Activated CD4-positive, alpha-beta T cell treated with anti-CD3 and anti-CD28 coated beads for 36 hours (primary cell): ENCODE data around the gene STARD3. TPM values are rescaled to one million over a fixed set of nuclear protein-coding genes. Genes with fewer than 3 reads are reported as not detected.

Experiments
- ATAC-seq: fragments of 200-7000 bp; cut with Tn5 transposase; one replicate; pipeline ENCODE4 v1.10.0; 2021; ENCODE audit warnings: mild to moderate bottlenecking, moderate library complexity
- CTCF ChIA-PET: fragments of 350-600 bp; sonication (Branson Sonifier 250); formaldehyde crosslinking; loops from one replicate; lab custom pipeline; 2021; ENCODE audit warnings: antibody characterized with exemption; lab: Charles Lee
- POLR2A ChIA-PET: fragments of 350-600 bp; sonication (Branson Sonifier 250); formaldehyde crosslinking; loops from one replicate; lab custom pipeline; 2021; ENCODE audit warnings: antibody characterized with exemption, inconsistent platforms; lab: Charles Lee
- DNase-seq: peaks from one replicate; pipeline ENCODE4 v3.0.0-alpha.2; 2020
- H3K27ac Mint-ChIP-seq: one replicate; pipeline ENCODE4 v1.8.0; 2021; ENCODE audit warnings: mixed read lengths
- H3K27me3 Mint-ChIP-seq: one replicate; pipeline ENCODE4 v1.8.0; 2021; ENCODE audit warnings: mixed read lengths
- H3K36me3 Mint-ChIP-seq: one replicate; pipeline ENCODE4 v1.8.0; 2021; ENCODE audit warnings: low read depth, mixed read lengths
- H3K4me1 Mint-ChIP-seq: one replicate; pipeline ENCODE4 v1.8.0; 2021; ENCODE audit warnings: mixed read lengths
- H3K4me3 Mint-ChIP-seq: one replicate; pipeline ENCODE4 v1.8.0; 2021; ENCODE audit warnings: mild to moderate bottlenecking, moderate library complexity, mixed read lengths
- H3K9me3 Mint-ChIP-seq: one replicate; pipeline ENCODE4 v1.8.0; 2021; ENCODE audit warnings: low read depth, mixed read lengths
- intact Hi-C, 2 experiments: fragments of 100-400 bp; cut with DNase I in 1 of 2; cut with micrococcal nuclease in 1 of 2; formaldehyde crosslinking; loops; one replicate each; pipeline versions ENCODE4 v1.14.2 to v1.15.1; 2022 to 2024; cut with DNase I, micrococcal nuclease
- total RNA-seq, 2 experiments: library from RNA; stranded (reverse); gene quantifications; one replicate each; pipeline ENCODE4 v1.2.3, GENCODE V29; 2021

The STARD3 gene
- total RNA-seq, 2 experiments from 2014 or later = 46.8 to 77.9 TPM

DNA sequence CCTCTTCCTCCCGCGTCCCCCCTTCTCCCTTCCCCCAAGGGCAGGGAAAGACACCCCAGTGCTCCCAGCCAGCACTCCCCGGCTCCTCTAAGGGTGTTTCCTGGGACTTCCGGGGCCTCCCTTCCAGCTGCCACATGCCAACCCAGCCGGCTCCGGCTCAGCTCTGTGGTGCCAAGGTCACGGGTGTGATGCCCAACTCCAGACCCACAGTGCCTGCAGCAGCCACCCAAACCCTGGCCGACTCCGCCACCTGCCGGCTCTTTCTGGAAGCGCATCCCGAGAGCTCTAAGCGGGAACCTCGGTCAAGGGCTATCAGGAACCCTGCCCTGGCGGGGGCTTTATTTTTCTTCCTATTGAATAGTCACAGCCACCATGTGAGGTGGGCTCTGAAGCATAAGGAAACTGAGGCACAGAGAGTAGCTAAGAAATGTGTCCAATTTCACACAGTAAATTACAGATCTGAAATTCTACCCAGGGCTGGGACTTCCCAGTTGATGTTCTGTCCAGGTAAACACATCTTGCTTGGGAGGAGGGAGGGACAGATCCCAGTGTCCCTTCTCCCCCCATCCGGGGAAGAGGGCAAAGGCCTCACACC lies 13.5 kb upstream of the STARD3 start:
- Mint-ChIP-seq H3K4me3 (peak overlapping the region; percentile 8), H3K27ac (no peak overlapping the region), H3K4me1 (peaks cover 27% of the 10 kb centered on the region), H3K36me3 (no peaks in the 10 kb centered on the region), H3K9me3 (no peaks in the 10 kb centered on the region), H3K27me3 (peaks cover 27% of the 10 kb centered on the region)
- POLR2A ChIA-PET = interaction anchor here (0.7 to 1.5 kb wide), 3 partner anchors 31 to 240 kb away, joined by 3 to 5 read pairs (median 3); partner anchors contain the start of gene IKZF3
- CTCF ChIA-PET = interaction anchor here (0.6 to 10.2 kb wide), 44 partner anchors 9 to 418 kb away, joined by 3 to 181 read pairs (median 4); partner anchors contain the start of genes MIEN1, PNMT and STARD3
- ATAC-seq (peak; percentile 47), DNase-seq (peak; percentile 93)
- intact Hi-C loops = loop anchor here (1.0 to 10.0 kb wide), 5 partner anchors 75 to 419 kb away; partner anchors contain the start of genes IKZF3 (in 1 of the 2) and RPL19 (in 1 of the 2)

DNA sequence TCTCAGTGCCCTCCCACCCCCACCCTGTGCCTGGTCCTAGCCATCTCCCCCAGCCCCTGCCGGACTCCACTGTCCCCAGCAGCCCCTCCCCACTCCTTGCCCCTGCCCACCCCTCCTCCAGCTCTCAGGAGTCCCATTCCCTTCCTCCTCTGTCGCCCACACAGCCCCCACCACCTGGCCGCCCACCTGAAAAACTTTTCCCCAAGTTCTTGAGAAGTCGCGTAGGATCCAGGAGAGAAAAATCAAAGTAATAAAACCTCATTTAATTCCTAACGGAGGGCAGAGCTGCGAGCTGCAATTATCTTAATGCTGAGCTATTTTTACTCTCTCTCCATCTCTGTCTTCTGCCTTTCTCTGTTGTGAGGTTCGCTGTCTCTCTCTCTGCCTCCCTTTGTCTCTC lies 12.6 kb upstream of the STARD3 start:
- ATAC-seq (no peak), DNase-seq (no peak)
- CTCF ChIA-PET = interaction anchor here (0.9 to 10.2 kb wide), 13 partner anchors 9 to 419 kb away, joined by 3 to 181 read pairs (median 4); partner anchors contain the start of gene STARD3
- intact Hi-C loops = loop anchor here (5.0 to 10.0 kb wide), 3 partner anchors 238 to 420 kb away; partner anchors contain the start of genes IKZF3 (in 1 of the 2) and RPL19 (in 1 of the 2)
- POLR2A ChIA-PET = no interaction called here
- Mint-ChIP-seq H3K4me1 (peaks cover 27% of the 10 kb centered on the region), H3K36me3 (no peaks in the 10 kb centered on the region), H3K9me3 (no peaks in the 10 kb centered on the region), H3K4me3 (no peak overlapping the region), H3K27me3 (peaks cover 30% of the 10 kb centered on the region), H3K27ac (no peak overlapping the region)

DNA sequence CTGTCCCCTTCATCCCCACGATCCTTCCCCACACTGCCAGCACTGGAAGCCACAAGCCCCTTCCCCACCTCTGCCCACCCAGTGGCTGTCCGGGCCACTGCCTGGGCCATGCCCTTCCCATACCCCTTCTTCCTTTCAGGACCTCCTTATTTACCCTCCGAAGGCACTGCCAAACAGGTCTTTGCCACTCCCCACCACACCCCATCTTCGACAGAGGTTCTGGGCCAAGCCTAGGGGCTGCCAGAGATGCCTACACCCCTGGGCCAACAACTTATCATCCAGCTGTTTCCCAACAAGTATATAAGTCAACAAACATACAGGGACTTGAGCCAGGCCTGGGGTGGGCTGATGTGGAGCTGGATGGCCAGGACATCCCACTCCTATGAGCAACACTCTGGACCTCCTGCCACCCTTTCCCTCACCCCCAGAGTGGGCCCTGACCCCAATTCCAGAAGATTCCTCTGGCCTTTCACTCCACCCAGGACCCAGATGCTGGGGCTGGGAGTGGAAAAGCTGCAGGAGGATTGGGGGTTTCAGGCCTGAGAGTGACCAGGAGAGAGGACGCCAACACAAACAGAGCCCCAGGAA lies 11.7 kb upstream of the STARD3 start:
- Mint-ChIP-seq H3K4me1 (peaks cover 27% of the 10 kb centered on the region), H3K27ac (no peak overlapping the region), H3K9me3 (no peaks in the 10 kb centered on the region), H3K4me3 (no peak overlapping the region), H3K27me3 (peaks cover 31% of the 10 kb centered on the region), H3K36me3 (no peaks in the 10 kb centered on the region)
- DNase-seq (no peak), ATAC-seq (no peak)
- CTCF ChIA-PET = interaction anchor here (0.6 to 10.2 kb wide), 15 partner anchors 10 to 470 kb away, joined by 3 to 181 read pairs (median 4); partner anchors contain the start of genes PGAP3 and STARD3
- intact Hi-C loops = loop anchor here in 1 of 2 experiments (10.0 kb wide), 1 partner anchor 420 kb away; the partner anchor contains the start of gene RPL19
- POLR2A ChIA-PET = interaction anchor here (0.6 kb wide), 1 partner anchor 49 kb away, joined by 3 read pairs; no protein-coding TSS in a partner anchor

DNA sequence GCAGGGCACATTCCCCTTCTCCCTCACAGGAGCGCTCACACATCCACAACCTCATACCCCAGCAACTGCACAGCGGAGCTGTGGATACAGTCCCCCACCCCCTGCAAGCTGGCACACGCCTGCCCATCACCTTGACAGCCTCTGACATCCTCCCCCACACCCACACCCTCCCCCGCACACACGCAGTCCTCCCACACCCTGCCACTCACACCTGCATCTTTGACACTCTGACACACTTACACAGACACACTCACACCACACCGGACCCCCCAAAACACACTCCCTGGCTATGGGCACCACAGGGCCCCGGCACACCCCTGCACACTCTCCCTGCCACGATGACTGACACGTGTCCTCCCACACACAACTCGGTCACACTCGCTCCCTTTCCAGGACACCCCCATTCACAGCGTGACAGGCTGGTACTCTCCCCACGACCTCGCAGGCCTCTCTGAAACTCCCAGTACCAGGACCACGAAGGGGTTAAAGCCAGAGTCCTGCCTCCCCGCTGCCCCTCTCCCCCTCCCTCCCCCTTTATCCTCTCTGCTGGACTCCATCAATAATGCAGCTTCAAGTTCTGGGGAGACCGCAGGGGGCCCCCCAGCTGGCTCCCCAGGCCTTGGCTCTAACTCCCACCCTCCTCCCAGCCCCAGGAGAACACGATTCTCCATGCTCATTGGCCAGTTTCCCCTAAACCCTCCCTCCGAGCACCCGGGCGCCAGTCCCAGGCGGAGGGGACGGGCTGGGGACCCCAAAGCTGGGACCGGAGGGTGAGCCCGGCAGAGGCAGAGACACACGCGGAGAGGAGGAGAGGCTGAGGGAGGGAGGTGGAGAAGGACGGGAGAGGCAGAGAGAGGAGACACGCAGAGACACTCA lies 10.5 kb upstream of the STARD3 start, which contains the start of gene PPP1R1B:
TSS of gene PPP1R1B (plus strand) at position 782 of the 876 bp plus-strand sequence. CDS start 441 bp downstream, outside the sequence.
- H3K27me3 Mint-ChIP-seq = peaks cover 35% of the 10 kb centered on the region
- no peak within 1 kb of the TSS for H3K27ac Mint-ChIP-seq
- ChIA-PET CTCF (interaction anchor here (0.5 to 10.2 kb wide), 7 partner anchors 9 to 468 kb away, joined by 3 to 181 read pairs (median 3); partner anchors contain the start of genes PGAP3 and STARD3), POLR2A (no interaction called here)
- H3K36me3 Mint-ChIP-seq = no peaks in the 10 kb centered on the region
- no peaks in the 10 kb centered on the region for H3K9me3 Mint-ChIP-seq
- DNase-seq = peak; percentile 57
- intact Hi-C loops = loop anchor here in 1 of 2 experiments (10.0 kb wide), 1 partner anchor 422 kb away; the partner anchor contains the start of gene RPL19
- peaks cover 32% of the 10 kb centered on the region for H3K4me1 Mint-ChIP-seq
- peak within 1 kb of the TSS; percentile 50 for H3K4me3 Mint-ChIP-seq
- peak; percentile 5 for ATAC-seq

DNA sequence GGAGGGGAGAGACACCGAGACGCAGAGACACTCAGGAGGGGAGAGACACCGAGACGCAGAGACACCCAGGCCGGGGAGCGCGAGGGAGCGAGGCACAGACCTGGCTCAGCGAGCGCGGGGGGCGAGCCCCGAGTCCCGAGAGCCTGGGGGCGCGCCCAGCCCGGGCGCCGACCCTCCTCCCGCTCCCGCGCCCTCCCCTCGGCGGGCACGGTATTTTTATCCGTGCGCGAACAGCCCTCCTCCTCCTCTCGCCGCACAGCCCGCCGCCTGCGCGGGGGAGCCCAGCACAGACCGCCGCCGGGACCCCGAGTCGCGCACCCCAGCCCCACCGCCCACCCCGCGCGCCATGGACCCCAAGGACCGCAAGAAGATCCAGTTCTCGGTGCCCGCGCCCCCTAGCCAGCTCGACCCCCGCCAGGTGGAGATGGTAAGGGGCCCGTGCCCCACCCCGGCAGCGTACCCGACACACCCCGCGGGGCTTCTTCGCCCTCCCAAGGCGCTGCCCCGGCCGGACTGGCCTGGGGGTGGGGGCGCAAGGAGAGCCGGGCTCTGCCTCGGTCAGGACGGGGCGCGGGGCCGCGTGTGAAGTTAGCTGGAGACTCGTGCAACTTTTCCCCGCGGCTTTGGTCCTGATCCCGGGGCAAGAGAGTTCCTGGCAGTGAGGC lies 9.8 kb upstream of the STARD3 start:
- H3K4me1 Mint-ChIP-seq = peaks cover 32% of the 10 kb centered on the region
- H3K27me3 Mint-ChIP-seq = peaks cover 36% of the 10 kb centered on the region
- intact Hi-C loops = loop anchor here in 1 of 2 experiments (10.0 kb wide), 1 partner anchor 422 kb away; the partner anchor contains the start of gene RPL19
- no peaks in the 10 kb centered on the region for H3K9me3 Mint-ChIP-seq
- ATAC-seq = no peak
- no peak for DNase-seq
- ChIA-PET POLR2A (no interaction called here), CTCF (interaction anchor here (0.5 to 1.2 kb wide), 5 partner anchors 8 to 418 kb away, joined by 3 to 4 read pairs (median 3); no protein-coding TSS in a partner anchor)
- H3K36me3 Mint-ChIP-seq = no peaks in the 10 kb centered on the region
- H3K4me3 Mint-ChIP-seq = peak overlapping the region; percentile 50
- H3K27ac Mint-ChIP-seq = no peak overlapping the region

DNA sequence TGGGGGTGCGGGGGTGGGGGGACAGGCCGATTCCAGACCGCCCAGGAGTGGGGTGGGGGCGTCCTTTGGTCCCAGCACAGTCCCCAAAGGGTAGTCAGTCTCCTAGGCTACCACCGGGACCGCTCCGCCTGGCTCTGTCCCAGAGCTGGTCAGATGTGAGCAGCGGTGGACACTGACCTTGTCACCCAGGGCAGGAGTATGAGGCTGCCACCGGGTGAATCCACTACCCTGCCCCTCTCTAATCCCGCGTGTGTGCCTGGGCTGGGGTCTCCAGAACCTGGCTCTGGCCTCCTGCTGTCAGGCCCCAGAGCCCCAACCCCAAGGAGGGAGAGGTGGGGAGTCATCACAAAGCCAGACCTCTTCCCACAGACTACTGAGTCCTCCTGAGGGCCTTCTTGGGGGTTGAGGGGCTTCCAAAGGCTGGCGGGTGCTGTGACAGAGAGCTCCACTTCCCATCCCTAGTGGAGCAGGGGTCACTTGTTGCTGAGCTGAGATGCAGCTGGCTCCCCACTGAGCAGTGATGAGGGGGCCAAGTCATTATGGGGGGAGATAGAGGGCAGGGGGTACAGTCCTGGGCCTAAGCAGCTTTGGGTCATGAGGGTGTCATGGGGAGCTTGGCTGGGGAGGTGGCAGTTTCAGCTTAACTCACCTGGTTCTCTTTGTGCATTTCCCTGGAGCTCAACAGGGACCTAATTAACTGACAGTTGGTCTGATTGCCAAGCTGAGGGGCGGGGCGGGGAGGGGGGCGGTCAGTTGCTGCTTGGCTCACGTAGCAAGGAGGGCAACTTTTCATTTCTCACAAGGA lies 9.0 kb upstream of the STARD3 start:
- intact Hi-C loops = loop anchor here in 1 of 2 experiments (10.0 kb wide), 1 partner anchor 423 kb away; the partner anchor contains the start of gene RPL19
- Mint-ChIP-seq H3K4me3 (no peak overlapping the region), H3K36me3 (no peaks in the 10 kb centered on the region), H3K27me3 (peaks cover 36% of the 10 kb centered on the region), H3K4me1 (peaks cover 26% of the 10 kb centered on the region), H3K9me3 (no peaks in the 10 kb centered on the region), H3K27ac (no peak overlapping the region)
- ChIA-PET POLR2A (no interaction called here), CTCF (interaction anchor here (0.6 to 1.4 kb wide), 8 partner anchors 9 to 374 kb away, joined by 3 to 5 read pairs (median 4); no protein-coding TSS in a partner anchor)
- no peak for DNase-seq
- no peak for ATAC-seq

DNA sequence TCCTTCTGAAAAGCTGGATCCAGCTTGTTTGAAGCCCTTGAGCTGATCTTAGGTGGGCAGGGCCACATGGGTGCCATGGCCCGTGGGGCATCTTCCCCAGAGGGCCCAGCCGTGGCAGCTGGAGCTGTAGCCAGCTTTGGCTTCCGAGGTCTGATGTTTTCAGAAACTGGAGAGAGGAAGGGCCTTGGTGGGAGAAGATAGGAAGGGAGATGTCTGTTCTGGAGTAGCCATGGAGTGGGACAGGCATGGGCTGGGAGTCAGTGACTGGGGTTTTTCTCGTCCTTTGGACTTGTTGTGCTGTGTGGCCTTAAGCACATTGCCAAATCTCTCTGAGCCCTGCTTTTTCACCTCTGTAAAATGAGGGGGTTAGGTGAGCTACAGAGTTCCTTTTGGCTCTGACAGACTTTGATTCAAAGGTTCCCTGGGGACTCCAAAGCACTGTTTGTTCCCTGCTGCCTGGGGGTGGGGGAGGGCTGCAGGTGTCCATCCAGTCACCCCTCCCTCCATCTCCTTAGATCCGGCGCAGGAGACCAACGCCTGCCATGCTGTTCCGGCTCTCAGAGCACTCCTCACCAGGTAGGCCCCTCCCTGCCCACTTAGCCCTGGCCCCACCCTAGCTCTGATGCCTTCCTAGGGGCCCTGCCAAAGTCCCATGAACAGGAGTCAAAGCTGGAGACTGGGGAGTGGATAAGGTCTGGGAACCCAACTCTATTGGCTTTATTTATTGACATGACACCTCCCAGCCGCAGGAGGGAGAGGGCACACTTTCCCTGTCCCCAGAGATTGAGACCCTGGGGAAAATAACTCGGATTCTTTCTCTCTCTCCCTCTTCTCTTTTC lies 8.1 kb upstream of the STARD3 start:
- Mint-ChIP-seq H3K9me3 (no peaks in the 10 kb centered on the region), H3K4me3 (no peak overlapping the region), H3K36me3 (no peaks in the 10 kb centered on the region), H3K4me1 (peaks cover 19% of the 10 kb centered on the region), H3K27me3 (peaks cover 36% of the 10 kb centered on the region), H3K27ac (no peak overlapping the region)
- POLR2A ChIA-PET = no interaction called here
- DNase-seq = no peak
- no peak for ATAC-seq
- CTCF ChIA-PET = interaction anchor here (0.7 to 1.4 kb wide), 7 partner anchors 10 to 374 kb away, joined by 3 to 5 read pairs (median 4); no protein-coding TSS in a partner anchor
- intact Hi-C loops = loop anchor here in 1 of 2 experiments (10.0 kb wide), 1 partner anchor 424 kb away; the partner anchor contains the start of gene RPL19

DNA sequence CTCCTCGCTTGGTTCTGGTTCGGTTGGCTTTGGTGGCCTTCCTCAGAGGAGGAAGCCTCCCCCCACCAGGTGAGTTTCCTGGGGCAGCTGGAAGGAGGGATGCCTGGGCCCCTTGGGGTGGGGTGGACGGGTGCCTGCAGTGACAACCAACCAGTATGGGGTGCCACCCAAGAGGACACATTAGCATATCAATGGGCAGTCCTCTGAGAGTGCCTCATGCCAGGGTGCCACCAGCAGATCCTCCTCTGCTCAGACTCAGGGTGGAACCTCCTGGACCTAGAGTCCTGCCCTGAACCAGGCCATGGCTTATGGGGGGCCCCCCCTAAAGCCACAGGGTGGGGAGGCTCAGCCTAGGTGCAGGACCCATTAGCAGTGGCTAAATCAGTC lies 7.5 kb upstream of the STARD3 start:
- H3K27ac Mint-ChIP-seq = no peak overlapping the region
- no peaks in the 10 kb centered on the region for H3K9me3 Mint-ChIP-seq
- no peak overlapping the region for H3K4me3 Mint-ChIP-seq
- ChIA-PET CTCF (interaction anchor here (11.1 kb wide), 1 partner anchor 8 kb away, joined by 181 read pairs; no protein-coding TSS in a partner anchor), POLR2A (no interaction called here)
- intact Hi-C loops = loop anchor here in 1 of 2 experiments (10.0 kb wide), 1 partner anchor 425 kb away; the partner anchor contains the start of gene RPL19
- ATAC-seq (no peak), DNase-seq (no peak)
- peaks cover 20% of the 10 kb centered on the region for H3K4me1 Mint-ChIP-seq
- H3K36me3 Mint-ChIP-seq = no peaks in the 10 kb centered on the region
- H3K27me3 Mint-ChIP-seq = peaks cover 35% of the 10 kb centered on the region

DNA sequence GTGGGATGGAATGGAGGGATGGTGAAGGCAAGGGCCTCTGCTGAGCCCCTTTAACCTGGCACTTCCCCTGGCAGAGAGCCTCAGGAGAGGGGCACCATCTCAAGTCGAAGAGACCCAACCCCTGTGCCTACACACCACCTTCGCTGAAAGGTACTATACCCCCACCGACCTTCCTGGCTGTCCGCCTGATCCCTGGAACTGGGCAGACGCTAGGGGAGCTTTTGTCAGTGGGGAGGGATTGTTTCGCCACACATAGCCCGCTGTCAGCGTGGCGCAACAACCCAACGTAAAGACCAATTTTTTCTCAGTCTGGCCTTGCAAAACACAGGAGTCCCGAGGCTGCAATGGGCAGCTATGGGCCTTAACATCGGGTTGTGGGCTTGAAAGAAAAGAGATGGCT lies 7.0 kb upstream of the STARD3 start:
- Mint-ChIP-seq H3K9me3 (no peaks in the 10 kb centered on the region), H3K27me3 (peaks cover 32% of the 10 kb centered on the region), H3K4me3 (no peak overlapping the region), H3K27ac (no peak overlapping the region), H3K36me3 (no peaks in the 10 kb centered on the region), H3K4me1 (peaks cover 21% of the 10 kb centered on the region)
- ChIA-PET POLR2A (no interaction called here), CTCF (interaction anchor here (1.6 to 11.1 kb wide), 2 partner anchors 9 to 100 kb away, joined by 4 to 181 read pairs; partner anchors contain the start of gene MIEN1)
- intact Hi-C loops = loop anchor here (10.0 kb wide), 2 partner anchors 395 to 425 kb away; partner anchors contain the start of gene RPL19 (in 1 of the 2)
- DNase-seq = no peak
- ATAC-seq = no peak
